ENCODE data around the gene ODAM. TPM values are rescaled to one million over a fixed set of nuclear protein-coding genes. Genes with fewer than 3 reads are reported as not detected.

The ODAM gene
- total RNA-seq (2021; fragmentation: NEBNext Ultra II Directional; extraction: Animal tissue kit (Norgen Biotek cat#: 25700)): not detected in 2 replicates
- polyA plus RNA-seq (2011; rRNA removed): 0.21 TPM in 1 of 2 replicates, not detected in the other
- not detected for polyA plus RNA-seq (2011; cell fraction: cytosol; rRNA removed)
- polyA plus RNA-seq (2011; cell fraction: nucleus; rRNA removed): not detected
- not detected in 4 replicates for polyA plus RNA-seq (2012, experiment 1 of 2)
- polyA plus RNA-seq (2012, experiment 2 of 2): not detected
- polyA plus RNA-seq (2013, experiment 1 of 2): 0.20 TPM
- polyA plus RNA-seq (2013, experiment 2 of 2): 0.11 TPM
- polyA minus RNA-seq (2011; rRNA and poly(A)+ RNA removed): not detected in 2 replicates
- polyA minus RNA-seq (2011; cell fraction: cytosol; rRNA and poly(A)+ RNA removed): not detected
- polyA minus RNA-seq (2011; cell fraction: nucleus; rRNA and poly(A)+ RNA removed): not detected
- long read RNA-seq, experiment 1: 0 reads
- long read RNA-seq, experiment 2, partial matches to known transcripts: 1 of 1 reads
- long read RNA-seq, experiment 2, other reads (novel, unspliced or antisense): 0 of 1 reads

GRCh38 chr4:70195425-70195824 is at the start of gene ODAM:
ODAM (plus strand) TSS chr4:70195725; CDS start chr4:70196544, 819 bp downstream.
- Histone ChIP-seq H3K14ac (ENCODE audit: insufficient read length) (no peak within 1 kb of the TSS), H3K79me2 (ENCODE audit: control insufficient read depth in 1 of 2, insufficient read depth in 2 of 2, low read length in 2 of 2) (no peaks in the 10 kb centered on the region), H2BK5ac (ENCODE audit: low read depth, low read length) (no peak within 1 kb of the TSS), H2BK12ac (ENCODE audit: low read depth, low read length) (no peak within 1 kb of the TSS), H3K23ac (ENCODE audit: insufficient read length) (no peak within 1 kb of the TSS), H3K56ac (replicated peaks; ENCODE audit: insufficient read length, low read depth, low read length) (no peak within 1 kb of the TSS), H3K23me2 (ENCODE audit: low read depth, low read length) (no peaks in the 10 kb centered on the region), H3K18ac (ENCODE audit: extremely low read depth, low read length) (no peak within 1 kb of the TSS), H4K20me1 (replicated peaks in 1 of 2; ENCODE audit: control insufficient read depth in 1 of 2, insufficient read depth in 2 of 2, low read length in 2 of 2) (no peaks in the 10 kb centered on the region), H4K8ac (ENCODE audit: extremely low read depth, insufficient read depth, low read length) (no peak within 1 kb of the TSS), H3K79me1 (ENCODE audit: low read depth, low read length) (no peaks in the 10 kb centered on the region), H3K9me3 (ENCODE audit: insufficient read depth in 2 of 2, low read depth in 1 of 2, low read length in 1 of 2) (no peaks in the 10 kb centered on the region), H3K27me3 (replicated peaks in 1 of 4; ENCODE audit: control insufficient read depth in 3 of 4, extremely low read depth in 1 of 4, insufficient read depth in 3 of 4, low read length in 3 of 4) (no peaks in the 10 kb centered on the region), H3K27ac (ENCODE audit: low read depth, low read length) (no peak within 1 kb of the TSS), H2BK20ac (ENCODE audit: low read length) (no peak within 1 kb of the TSS), H3K4me1 (replicated peaks in 1 of 4; ENCODE audit: control insufficient read depth in 3 of 4, insufficient read depth in 4 of 4, low read length in 3 of 4) (no peaks in the 10 kb centered on the region), H2BK120ac (replicated peaks; ENCODE audit: low read depth, low read length) (no peak within 1 kb of the TSS), H3K4ac (replicated peaks; ENCODE audit: insufficient read length, low read depth, low read length) (no peak within 1 kb of the TSS), H3K4me2 (ENCODE audit: insufficient read depth in 1 of 2, low read depth in 2 of 2, low read length in 2 of 2) (no peak within 1 kb of the TSS), H3K9ac (replicated peaks in 1 of 4; ENCODE audit: extremely low read depth in 1 of 4, low read depth in 3 of 4, low read length in 3 of 4) (no peak within 1 kb of the TSS), H4K91ac (replicated peaks; ENCODE audit: insufficient read length, low read length) (no peak within 1 kb of the TSS), H2AFZ (ENCODE audit: low read length) (no peak within 1 kb of the TSS), H2BK15ac (ENCODE audit: low read length) (no peak within 1 kb of the TSS), H3K4me3 (ENCODE audit: extremely low read depth in 1 of 4, insufficient read depth in 2 of 4, low read depth in 3 of 4, low read length in 4 of 4) (no peak within 1 kb of the TSS), H4K5ac (ENCODE audit: insufficient read length, low read depth, low read length) (no peak within 1 kb of the TSS), H2AK5ac (ENCODE audit: low read depth, low read length) (no peak within 1 kb of the TSS), H3K36me3 (ENCODE audit: control insufficient read depth in 2 of 4, insufficient read depth in 4 of 4, low read length in 3 of 4) (no peaks in the 10 kb centered on the region)
- DNase-seq (ENCODE audit: low read depth in 1 of 2, low spot score in 2 of 2) (no peak), FAIRE-seq (no peak)
- POLR2A ChIA-PET (ENCODE audit: partially characterized antibody): no interaction called here
- TF ChIP-seq CTCF (IDR thresholded peaks at IDR 0.05; ENCODE audit: control extremely low read depth in 1 of 3, insufficient read depth in 1 of 3, low read depth in 1 of 3, low read length in 3 of 3) (no peak), NRF1 (IDR thresholded peaks at IDR 0.05; ENCODE audit: low read depth, low read length) (no peak), TAF7 (optimal IDR thresholded peaks at IDR 0.05; ENCODE audit: borderline replicate concordance, low read depth, low read length) (no peak), BCL11A (IDR thresholded peaks at IDR 0.05; ENCODE audit: low read depth in 2 of 2, low read length in 2 of 2) (no peak), ZNF274 (IDR thresholded peaks at IDR 0.05; ENCODE audit: borderline replicate concordance, extremely low read depth, low read length) (no peak), TAF1 (IDR thresholded peaks at IDR 0.05; ENCODE audit: low read depth, low read length) (no peak), KDM5A (IDR thresholded peaks at IDR 0.05; ENCODE audit: low read length) (no peak), SRF (IDR thresholded peaks at IDR 0.05; ENCODE audit: low read depth, low read length) (no peak)
- 100% methylated on average over 1 of the region's 1 CpG; no CpG with 5 or more reads in 1 of the 2 experiments for WGBS, 2 experiments (ENCODE audit: extremely low coverage in 1 of 2, insufficient coverage in 1 of 2, insufficient read length in 1 of 2, insufficient replicate concordance in 2 of 2, low coverage in 1 of 2, low lambda C conversion rate in 2 of 2, missing lambda C conversion rate in 1 of 2)
- CTCF ChIA-PET (ENCODE audit: partially characterized antibody): interaction anchor here (1.5 kb wide), 1 partner anchor 11 kb away, joined by 11 read pairs; no protein-coding TSS in a partner anchor
